Inflammatory macrophage treated with lipopolysaccharide for 1 hour (primary cell): Measurements from ENCODE around the gene EIF5.
A peak's percentile ranks its signal among the peaks of the same experiment; 100 is the strongest.

Source experiments
- DNase-seq, 2 donors: peaks; one replicate each; pipeline ENCODE4 v3.0.0-alpha.2; 2020 to 2022

The EIF5 gene

GRCh38 chr14:103333754-103334643 is at the start of gene EIF5:
TSS of gene EIF5 (plus strand) at chr14:103334237. CDS start at chr14:103335861, 1,624 bp downstream.
- DNase-seq, result peak; percentile 96 to 99

GRCh38 chr14:103284574-103285467 is 49.2 kb upstream of the EIF5 start:
- no peak for DNase-seq

GRCh38 chr14:103286460-103286859 is 47.6 kb upstream of the EIF5 start:
- DNase-seq, result peak; percentile 28 to 49

GRCh38 chr14:103286968-103287850 is 46.8 kb upstream of the EIF5 start:
- no peak for DNase-seq

- DNase-seq, result no peak
Observed at GRCh38 chr14:103288076-103288766, 45.8 kb upstream of the EIF5 start.

- no peak for DNase-seq
Observed at GRCh38 chr14:103290056-103290455, 44.0 kb upstream of the EIF5 start.

GRCh38 chr14:103290494-103290893 is 43.5 kb upstream of the EIF5 start:
- no peak for DNase-seq

GRCh38 chr14:103290961-103291360 is 43.1 kb upstream of the EIF5 start:
- no peak for DNase-seq

- peak; percentile 91 to 99 for DNase-seq
Observed at GRCh38 chr14:103292426-103293374, 41.3 kb upstream of the EIF5 start.

- no peak for DNase-seq
Observed at GRCh38 chr14:103293465-103293864, 40.6 kb upstream of the EIF5 start.

- DNase-seq, result no peak
Observed at GRCh38 chr14:103294091-103294490, 39.9 kb upstream of the EIF5 start.

- peak; percentile 52 to 75 for DNase-seq
Observed at GRCh38 chr14:103296007-103296406, 38.0 kb upstream of the EIF5 start.

GRCh38 chr14:103296987-103297386 is 37.0 kb upstream of the EIF5 start:
- DNase-seq, result no peak

- DNase-seq, result no peak
Observed at GRCh38 chr14:103298620-103299019, 35.4 kb upstream of the EIF5 start.

- DNase-seq, result no peak
Observed at GRCh38 chr14:103301512-103302354, 32.3 kb upstream of the EIF5 start.

- peak in 1 of 2 donors; percentile 43 for DNase-seq
Observed at GRCh38 chr14:103302966-103303365, 31.1 kb upstream of the EIF5 start.

- DNase-seq, result peak in 1 of 2 donors; percentile 36
Observed at GRCh38 chr14:103304706-103305105, 29.3 kb upstream of the EIF5 start.

GRCh38 chr14:103308717-103309616 is 25.1 kb upstream of the EIF5 start:
- DNase-seq, result no peak
